ENCODE data around the gene COL6A6. TPM values are rescaled to one million over a fixed set of nuclear protein-coding genes. Genes with fewer than 3 reads are reported as not detected.

Gene COL6A6
- total RNA-seq, 1 donor from 2014 or later, result not detected

GRCh38 chr3:130517602-130518001 lies 625 bp downstream of the COL6A6 start:
- Mint-ChIP-seq H3K4me1 (ENCODE audit: low read depth) (no peaks in the 10 kb centered on the region), H3K27me3 (ENCODE audit: low read depth) (peaks cover 56% of the 10 kb centered on the region), H3K27ac (ENCODE audit: unreplicated experiment) (no peak overlapping the region), H3K4me3 (ENCODE audit: unreplicated experiment) (no peak overlapping the region), H3K36me3 (ENCODE audit: low read depth) (no peaks in the 10 kb centered on the region), H3K9me3 (ENCODE audit: low read depth) (peaks cover 5% of the 10 kb centered on the region)
- TF ChIP-seq CTCF (IDR thresholded peaks at IDR 0.05), result no peak
- DNase-seq (ENCODE audit: low spot score), result no peak

- TF ChIP-seq CTCF (IDR thresholded peaks at IDR 0.05), result no peak
- no peak for DNase-seq (ENCODE audit: low spot score)
- Mint-ChIP-seq H3K4me3 (ENCODE audit: unreplicated experiment) (no peak overlapping the region), H3K9me3 (ENCODE audit: low read depth) (no peaks in the 10 kb centered on the region), H3K27me3 (ENCODE audit: low read depth) (peaks cover 66% of the 10 kb centered on the region), H3K4me1 (ENCODE audit: low read depth) (no peaks in the 10 kb centered on the region), H3K27ac (ENCODE audit: unreplicated experiment) (no peak overlapping the region), H3K36me3 (ENCODE audit: low read depth) (no peaks in the 10 kb centered on the region)
Observed at GRCh38 chr3:130519754-130520153, 2.8 kb downstream of the COL6A6 start.

GRCh38 chr3:130522399-130522798 lies 5.4 kb downstream of the COL6A6 start:
- Mint-ChIP-seq H3K9me3 (ENCODE audit: low read depth) (no peaks in the 10 kb centered on the region), H3K36me3 (ENCODE audit: low read depth) (no peaks in the 10 kb centered on the region), H3K27me3 (ENCODE audit: low read depth) (peaks cover 61% of the 10 kb centered on the region), H3K4me3 (ENCODE audit: unreplicated experiment) (no peak overlapping the region), H3K4me1 (ENCODE audit: low read depth) (no peaks in the 10 kb centered on the region), H3K27ac (ENCODE audit: unreplicated experiment) (no peak overlapping the region)
- TF ChIP-seq CTCF (IDR thresholded peaks at IDR 0.05), result no peak
- no peak for DNase-seq (ENCODE audit: low spot score)

GRCh38 chr3:130527426-130527825 lies 10.4 kb downstream of the COL6A6 start:
- Mint-ChIP-seq H3K27me3 (ENCODE audit: low read depth) (peaks cover 33% of the 10 kb centered on the region), H3K27ac (ENCODE audit: unreplicated experiment) (no peak overlapping the region), H3K9me3 (ENCODE audit: low read depth) (no peaks in the 10 kb centered on the region), H3K4me3 (ENCODE audit: unreplicated experiment) (no peak overlapping the region), H3K36me3 (ENCODE audit: low read depth) (no peaks in the 10 kb centered on the region), H3K4me1 (ENCODE audit: low read depth) (no peaks in the 10 kb centered on the region)
- no peak for TF ChIP-seq CTCF (IDR thresholded peaks at IDR 0.05)
- DNase-seq (ENCODE audit: low spot score), result no peak

GRCh38 chr3:130528120-130528519 lies 11.1 kb downstream of the COL6A6 start:
- TF ChIP-seq CTCF (IDR thresholded peaks at IDR 0.05), result no peak
- H3K4me1 Mint-ChIP-seq (ENCODE audit: low read depth), result no peaks in the 10 kb centered on the region
- H3K36me3 Mint-ChIP-seq (ENCODE audit: low read depth), result no peaks in the 10 kb centered on the region
- H3K9me3 Mint-ChIP-seq (ENCODE audit: low read depth), result no peaks in the 10 kb centered on the region
- peaks cover 26% of the 10 kb centered on the region for H3K27me3 Mint-ChIP-seq (ENCODE audit: low read depth)
- H3K4me3 Mint-ChIP-seq (ENCODE audit: unreplicated experiment), result no peak overlapping the region
- DNase-seq (ENCODE audit: low spot score), result no peak
- H3K27ac Mint-ChIP-seq (ENCODE audit: unreplicated experiment), result no peak overlapping the region

Measured in chondrocyte (in vitro differentiated cells).